ENCODE measurements around the gene SP6. TPM values are rescaled to one million over a fixed set of nuclear protein-coding genes. Genes with fewer than 3 reads are reported as not detected.
A peak's percentile ranks its signal among the peaks of the same experiment; 100 is the strongest.

SP6 gene
- total RNA-seq, 1 donor from 2014 or later: 2.5 TPM

GRCh38 chr17:47838636-47839035 lies 12.3 kb downstream of the SP6 start:
- Histone ChIP-seq H3K36me3 (ENCODE audit: control insufficient read depth, insufficient read depth, low read length) (no peaks in the 10 kb centered on the region), H3K4me3 (ENCODE audit: low read depth, low read length) (no peak overlapping the region), H3K27me3 (ENCODE audit: control insufficient read depth, insufficient read depth, low read length) (no peaks in the 10 kb centered on the region)
- DNase-seq (ENCODE audit: low read depth): no peak
- TF ChIP-seq CTCF (IDR thresholded peaks at IDR 0.05; ENCODE audit: insufficient read depth, low read length, poor library complexity, severe bottlenecking): no peak

- H3K36me3 ChIP-seq (ENCODE audit: control insufficient read depth, insufficient read depth, low read length): no peaks in the 10 kb centered on the region
- H3K27me3 ChIP-seq (ENCODE audit: control insufficient read depth, insufficient read depth, low read length): no peaks in the 10 kb centered on the region
- H3K4me3 ChIP-seq (ENCODE audit: low read depth, low read length): no peak overlapping the region
- TF ChIP-seq CTCF (IDR thresholded peaks at IDR 0.05; ENCODE audit: insufficient read depth, low read length, poor library complexity, severe bottlenecking): no peak
- DNase-seq (ENCODE audit: low read depth): no peak
Measured at GRCh38 chr17:47837401-47838039, 13.4 kb downstream of the SP6 start.

GRCh38 chr17:47836601-47837000 lies 14.4 kb downstream of the SP6 start:
- no peak overlapping the region for H3K4me3 ChIP-seq (ENCODE audit: low read depth, low read length)
- no peaks in the 10 kb centered on the region for H3K27me3 ChIP-seq (ENCODE audit: control insufficient read depth, insufficient read depth, low read length)
- DNase-seq (ENCODE audit: low read depth): no peak
- H3K36me3 ChIP-seq (ENCODE audit: control insufficient read depth, insufficient read depth, low read length): no peaks in the 10 kb centered on the region
- TF ChIP-seq CTCF (IDR thresholded peaks at IDR 0.05; ENCODE audit: insufficient read depth, low read length, poor library complexity, severe bottlenecking): no peak

DNA sequence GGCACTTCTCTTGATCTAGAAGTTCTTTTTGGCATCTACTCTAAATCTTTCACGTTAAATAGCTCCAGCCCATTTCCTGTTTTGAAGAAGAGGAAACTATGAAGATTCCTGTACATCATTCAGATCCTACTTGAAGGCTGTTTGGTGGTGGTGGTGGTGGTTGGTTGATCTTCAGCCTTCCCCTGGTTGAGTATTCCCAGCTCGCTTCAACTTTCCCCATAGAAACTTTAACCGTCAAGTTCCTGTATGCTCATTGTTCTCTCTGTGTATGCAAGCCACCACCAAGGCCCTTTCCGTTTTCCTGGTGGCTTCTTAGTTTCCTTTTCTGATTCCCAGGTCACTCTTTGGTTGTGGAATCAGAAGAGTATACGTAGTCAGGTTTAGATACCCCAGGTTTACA lies 16.2 kb downstream of the SP6 start:
- Histone ChIP-seq H3K4me3 (ENCODE audit: low read depth, low read length) (no peak overlapping the region), H3K36me3 (ENCODE audit: control insufficient read depth, insufficient read depth, low read length) (no peaks in the 10 kb centered on the region), H3K27me3 (ENCODE audit: control insufficient read depth, insufficient read depth, low read length) (no peaks in the 10 kb centered on the region)
- DNase-seq (ENCODE audit: low read depth): no peak
- no peak for TF ChIP-seq CTCF (IDR thresholded peaks at IDR 0.05; ENCODE audit: insufficient read depth, low read length, poor library complexity, severe bottlenecking)

DNA sequence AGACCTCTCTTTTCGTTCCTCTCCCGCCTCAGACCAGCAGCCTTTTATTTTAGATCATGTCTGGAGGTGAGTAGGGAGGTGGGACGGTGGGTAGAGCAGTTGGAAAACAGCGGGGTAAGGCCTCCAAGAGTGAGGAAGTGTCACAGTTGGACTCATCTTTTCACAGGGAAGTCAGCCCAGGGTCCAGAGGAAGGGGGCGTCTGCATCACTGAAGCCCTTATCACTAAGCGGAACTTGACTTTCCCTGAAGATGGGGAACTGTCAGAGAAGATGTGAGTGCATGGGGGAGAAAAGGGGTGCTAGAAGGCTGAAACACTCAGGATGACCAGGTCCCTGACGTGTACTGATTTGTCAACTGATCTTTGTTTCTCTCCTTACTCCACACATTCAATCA lies 19.0 kb downstream of the SP6 start:
- DNase-seq (ENCODE audit: low read depth): no peak
- TF ChIP-seq CTCF (IDR thresholded peaks at IDR 0.05; ENCODE audit: insufficient read depth, low read length, poor library complexity, severe bottlenecking): no peak
- H3K36me3 ChIP-seq (ENCODE audit: control insufficient read depth, insufficient read depth, low read length): peaks cover 2% of the 10 kb centered on the region
- peak overlapping the region; percentile 54 for H3K4me3 ChIP-seq (ENCODE audit: low read depth, low read length)
- no peaks in the 10 kb centered on the region for H3K27me3 ChIP-seq (ENCODE audit: control insufficient read depth, insufficient read depth, low read length)
